GM12864 (cell line): ENCODE data around the gene SLC39A3.
"Not testable (repeated sequence)": the region's sequence is repeated elsewhere in the genome, so short reads cannot be mapped to it uniquely, and the experiment has no call there.

Source experiments
- DNase-seq: peaks from one replicate; pipeline ENCODE4 v3.0.0-alpha.2; 2011; ENCODE audit warnings: low read depth
- H3K4me3 ChIP-seq: 2 replicates; pipeline ENCODE4 v1.5.1; 2011; ENCODE audit warnings: mild to moderate bottlenecking, low read depth, low read length, control low read depth
- TF ChIP-seq, protein P1 (sequence below): IDR thresholded peaks from 2 replicates; pipeline ENCODE4 v1.5.1; 2011; ENCODE audit warnings: low read depth, mild to moderate bottlenecking, moderate library complexity, low read length, control low read depth, inconsistent platforms; ENCODE audit errors: missing control alignments

Gene SLC39A3

DNA sequence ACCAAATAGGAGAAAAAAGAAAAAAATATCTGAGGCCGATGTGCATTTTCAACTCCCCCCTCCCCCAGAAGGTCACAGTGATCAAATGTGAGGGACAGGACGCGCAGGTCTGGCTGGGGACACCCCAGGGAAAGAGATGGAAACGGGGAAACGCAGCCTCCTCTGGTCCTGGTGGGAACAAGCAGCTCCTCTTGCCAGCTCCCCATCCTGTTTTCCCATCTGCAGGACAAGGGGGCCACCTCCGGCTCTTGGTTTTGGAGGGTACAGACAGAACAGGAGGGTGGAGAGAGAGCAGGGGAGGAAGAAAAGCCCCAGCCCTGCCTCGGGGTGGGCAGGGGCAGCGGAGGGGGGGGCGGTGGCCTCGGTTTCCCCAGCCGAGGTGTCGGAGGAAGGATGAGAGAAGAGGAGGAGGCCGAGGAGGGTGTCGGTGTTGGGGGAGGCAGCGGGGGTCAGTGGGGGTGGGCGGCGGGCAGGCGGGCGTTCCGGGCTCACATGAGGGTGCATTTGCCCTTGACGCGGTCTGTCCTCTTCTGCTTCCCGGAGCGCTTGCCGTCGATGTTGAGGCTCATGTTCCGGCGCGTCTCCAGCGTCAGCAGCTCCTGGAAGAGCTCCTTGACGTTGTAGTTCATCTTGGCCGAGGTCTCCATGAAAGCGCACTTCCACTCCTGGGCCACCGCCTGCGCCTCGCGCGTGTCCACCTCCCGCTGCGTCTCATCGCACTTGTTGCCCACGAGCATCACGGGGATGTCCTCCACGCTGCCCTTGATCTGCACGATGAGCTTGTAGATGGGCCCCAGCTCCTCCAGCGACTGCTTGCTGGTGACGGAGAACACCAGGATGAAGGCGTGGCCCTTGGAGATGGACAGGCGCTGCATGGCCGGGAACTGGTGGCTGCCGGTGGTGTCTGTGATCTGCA, 22.8 kb downstream of the SLC39A3 start:
- TF ChIP-seq, protein P1, sequence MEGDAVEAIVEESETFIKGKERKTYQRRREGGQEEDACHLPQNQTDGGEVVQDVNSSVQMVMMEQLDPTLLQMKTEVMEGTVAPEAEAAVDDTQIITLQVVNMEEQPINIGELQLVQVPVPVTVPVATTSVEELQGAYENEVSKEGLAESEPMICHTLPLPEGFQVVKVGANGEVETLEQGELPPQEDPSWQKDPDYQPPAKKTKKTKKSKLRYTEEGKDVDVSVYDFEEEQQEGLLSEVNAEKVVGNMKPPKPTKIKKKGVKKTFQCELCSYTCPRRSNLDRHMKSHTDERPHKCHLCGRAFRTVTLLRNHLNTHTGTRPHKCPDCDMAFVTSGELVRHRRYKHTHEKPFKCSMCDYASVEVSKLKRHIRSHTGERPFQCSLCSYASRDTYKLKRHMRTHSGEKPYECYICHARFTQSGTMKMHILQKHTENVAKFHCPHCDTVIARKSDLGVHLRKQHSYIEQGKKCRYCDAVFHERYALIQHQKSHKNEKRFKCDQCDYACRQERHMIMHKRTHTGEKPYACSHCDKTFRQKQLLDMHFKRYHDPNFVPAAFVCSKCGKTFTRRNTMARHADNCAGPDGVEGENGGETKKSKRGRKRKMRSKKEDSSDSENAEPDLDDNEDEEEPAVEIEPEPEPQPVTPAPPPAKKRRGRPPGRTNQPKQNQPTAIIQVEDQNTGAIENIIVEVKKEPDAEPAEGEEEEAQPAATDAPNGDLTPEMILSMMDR = no peak
- DNase-seq = no peak
- H3K4me3 ChIP-seq = no peak overlapping the region

DNA sequence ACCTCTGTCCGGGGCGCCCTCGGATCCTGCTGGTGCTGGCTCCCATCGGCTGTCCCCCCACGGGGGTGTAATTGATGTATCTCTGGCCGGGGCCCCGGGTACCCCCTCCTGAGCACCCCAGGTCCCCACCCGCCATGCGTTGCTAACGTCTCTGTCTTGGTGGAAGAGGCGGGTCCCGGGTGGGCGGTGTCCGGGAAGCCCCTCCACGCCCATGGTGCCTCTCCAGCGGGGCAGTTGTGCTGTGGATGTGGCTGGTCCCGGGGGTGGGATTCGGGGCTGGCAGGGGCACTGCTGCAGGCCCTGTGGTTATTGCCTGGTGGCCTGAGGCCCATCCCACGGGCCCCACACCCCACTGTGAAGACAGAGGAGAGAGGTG, 23.6 kb downstream of the SLC39A3 start:
- DNase-seq = no peak
- TF ChIP-seq, protein P1 = no peak
- no peak overlapping the region for H3K4me3 ChIP-seq

DNA sequence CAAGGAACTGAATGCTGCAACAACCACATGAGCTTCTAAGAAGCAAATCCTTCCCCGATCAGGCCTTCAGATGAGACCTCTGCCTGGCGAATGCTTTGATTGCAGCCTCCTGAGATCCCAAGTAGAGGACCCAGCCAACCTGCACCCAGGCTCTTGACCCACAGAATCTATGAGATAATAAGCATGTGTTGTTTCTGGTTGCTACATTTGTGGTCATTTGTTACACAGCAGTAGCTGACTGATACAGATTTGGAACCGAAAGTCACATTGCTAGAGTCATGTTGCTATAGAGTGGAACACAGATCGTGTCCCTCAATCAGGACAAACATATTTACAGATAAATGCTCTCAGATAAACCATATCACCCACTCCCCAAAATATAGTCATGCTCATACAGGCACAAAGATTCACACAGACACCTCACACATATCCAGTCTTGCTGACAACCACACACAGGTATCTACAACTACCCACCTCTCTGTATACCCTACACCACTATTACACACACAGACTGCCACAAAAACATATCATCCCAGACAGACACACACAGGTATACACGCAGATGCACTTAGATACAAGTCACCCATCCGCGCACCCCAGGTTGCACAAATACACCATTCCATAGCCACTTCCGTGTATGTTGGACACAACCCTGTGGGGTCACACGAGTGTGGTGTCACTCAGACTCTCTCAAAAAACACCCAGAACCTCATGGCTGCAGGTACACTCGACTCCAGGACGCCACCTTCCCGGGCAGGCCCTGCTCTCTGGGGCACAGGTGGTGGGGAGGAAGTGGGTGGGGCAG, 24.1 kb downstream of the SLC39A3 start:
- no peak overlapping the region for H3K4me3 ChIP-seq
- DNase-seq = no peak
- TF ChIP-seq, protein P1 = no peak

DNA sequence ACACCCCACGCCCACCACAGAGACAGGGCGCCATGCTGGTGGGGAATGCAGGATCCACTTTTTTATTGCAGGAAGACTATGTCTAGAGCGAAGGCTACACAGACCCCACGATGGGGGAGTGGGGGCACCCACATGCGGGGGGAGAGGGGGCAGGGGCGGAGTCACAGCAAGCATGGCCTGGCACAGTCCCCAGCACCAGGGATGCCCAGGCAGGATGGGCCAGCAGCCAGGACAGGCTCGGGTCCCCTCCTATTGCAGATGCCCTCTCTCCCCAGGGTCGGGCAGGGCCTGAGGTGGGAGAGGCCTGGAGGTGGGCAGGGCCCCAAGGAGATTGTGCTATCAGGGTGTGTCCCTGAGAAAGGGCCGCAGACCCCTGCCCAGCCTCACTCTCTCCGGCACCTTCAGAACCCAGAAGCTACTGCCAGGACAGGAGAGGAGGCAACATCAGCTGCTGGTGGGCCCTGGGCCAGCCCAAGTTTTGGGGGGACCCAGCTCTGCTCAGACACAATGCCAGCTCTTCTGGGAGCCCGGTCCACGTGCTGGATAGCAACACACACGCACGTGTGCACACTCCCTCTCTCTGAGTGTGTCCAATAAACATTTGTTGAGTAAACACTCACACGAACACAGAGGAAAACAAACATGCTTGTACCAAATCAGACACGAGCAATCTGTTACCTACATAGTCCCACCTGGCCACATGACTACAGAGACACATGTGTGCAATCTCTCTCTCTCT, 25.1 kb downstream of the SLC39A3 start:
- no peak overlapping the region for H3K4me3 ChIP-seq
- TF ChIP-seq, protein P1 = no peak
- DNase-seq = no peak

DNA sequence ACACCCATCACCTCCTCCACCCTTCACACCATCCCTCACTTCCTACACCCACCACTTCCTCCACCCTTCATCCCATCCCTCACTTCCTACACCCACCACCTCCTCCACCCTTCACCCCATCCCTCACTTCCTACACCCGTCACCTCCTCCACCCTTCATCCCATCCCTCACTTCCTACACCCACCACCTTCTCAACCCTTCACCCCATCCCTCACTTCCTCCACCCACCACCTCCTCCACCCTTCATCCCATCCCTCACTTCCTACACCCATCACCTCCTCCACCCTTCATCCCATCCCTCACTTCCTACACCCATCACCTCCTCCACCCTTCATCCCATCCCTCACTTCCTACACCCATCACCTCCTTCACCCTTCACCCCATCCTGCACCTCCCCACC, 25.7 kb downstream of the SLC39A3 start:
- H3K4me3 ChIP-seq, DNase-seq: not testable (repeated sequence)

DNA sequence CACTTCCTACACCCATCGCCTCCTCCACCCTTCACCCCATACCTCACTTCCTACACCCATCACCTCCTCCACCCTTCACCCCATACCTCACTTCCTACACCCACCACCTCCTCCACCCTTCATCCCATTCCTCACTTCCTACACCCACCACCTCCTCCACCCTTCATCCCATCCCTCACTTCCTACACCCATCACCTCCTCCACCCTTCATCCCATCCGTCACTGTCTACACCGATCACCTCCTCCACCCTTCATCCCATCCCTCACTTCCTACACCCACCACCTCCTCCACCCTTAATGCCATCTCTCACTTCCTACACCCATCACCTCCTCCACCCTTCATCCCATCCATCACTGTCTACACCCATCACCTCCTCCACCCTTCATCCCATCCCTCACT, 26.6 kb downstream of the SLC39A3 start:
- not testable (repeated sequence) for H3K4me3 ChIP-seq, DNase-seq

DNA sequence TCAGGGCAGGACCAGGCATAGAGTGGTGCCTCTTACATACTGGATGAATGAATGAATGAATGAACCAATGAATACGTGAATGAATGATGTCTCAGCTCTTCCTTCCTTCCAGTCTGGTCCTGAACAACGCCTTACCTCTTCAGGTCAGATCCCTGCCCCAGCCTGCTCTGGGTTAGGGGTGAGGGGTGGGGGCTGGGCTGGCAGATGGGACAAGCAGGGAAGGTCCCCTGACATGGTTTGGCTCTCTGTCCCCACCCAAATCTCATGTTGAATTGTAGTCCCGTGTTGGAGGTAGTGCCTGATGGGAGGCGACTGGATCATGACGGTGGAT, 28.0 kb downstream of the SLC39A3 start:
- no peak for DNase-seq
- TF ChIP-seq, protein P1 = no peak
- no peak overlapping the region for H3K4me3 ChIP-seq
